ENCODE measurements around the gene GTF2E1.
"Not testable (repeated sequence)": the region's sequence is repeated elsewhere in the genome, so short reads cannot be mapped to it uniquely, and the experiment has no call there.

GTF2E1 gene

GRCh38 chr3:120756061-120756460, 13.5 kb downstream of the GTF2E1 start:
- DNase-seq, result no peak

- not testable (repeated sequence) for DNase-seq
Observed at GRCh38 chr3:120758551-120758950, 16.0 kb downstream of the GTF2E1 start.

GRCh38 chr3:120762615-120763014, 20.1 kb downstream of the GTF2E1 start:
- no peak for DNase-seq

GRCh38 chr3:120763601-120764000, 21.1 kb downstream of the GTF2E1 start:
- DNase-seq, result no peak

- peak; percentile 65 for DNase-seq
Observed at GRCh38 chr3:120764206-120764605, 21.7 kb downstream of the GTF2E1 start.

- DNase-seq, result no peak
Observed at GRCh38 chr3:120765830-120766493, 23.4 kb downstream of the GTF2E1 start.

- DNase-seq, result no peak
Observed at GRCh38 chr3:120766576-120766975, 24.0 kb downstream of the GTF2E1 start.

- no peak for DNase-seq
Observed at GRCh38 chr3:120767106-120767505, 24.6 kb downstream of the GTF2E1 start.

GRCh38 chr3:120769436-120769835, 26.9 kb downstream of the GTF2E1 start:
- no peak for DNase-seq

GRCh38 chr3:120770891-120771290, 28.3 kb downstream of the GTF2E1 start:
- DNase-seq, result no peak

GRCh38 chr3:120772081-120772480, 29.5 kb downstream of the GTF2E1 start:
- DNase-seq, result no peak

- DNase-seq, result no peak
Observed at GRCh38 chr3:120773932-120774331, 31.4 kb downstream of the GTF2E1 start.

- DNase-seq, result no peak
Observed at GRCh38 chr3:120775411-120775810, 32.9 kb downstream of the GTF2E1 start.

GRCh38 chr3:120778776-120779175, 36.2 kb downstream of the GTF2E1 start:
- DNase-seq, result no peak

- no peak for DNase-seq
Observed at GRCh38 chr3:120780977-120781376, 38.4 kb downstream of the GTF2E1 start.

GRCh38 chr3:120785832-120786231, 43.3 kb downstream of the GTF2E1 start:
- DNase-seq, result not testable (repeated sequence)

GRCh38 chr3:120791010-120791409, 48.5 kb downstream of the GTF2E1 start:
- DNase-seq, result no peak

GRCh38 chr3:120791913-120792312, 49.4 kb downstream of the GTF2E1 start:
- DNase-seq, result no peak

GRCh38 chr3:120793601-120794000, 51.1 kb downstream of the GTF2E1 start:
- no peak for DNase-seq

- peak; percentile 38 for DNase-seq
Observed at GRCh38 chr3:120795017-120795648, 52.6 kb downstream of the GTF2E1 start.

- no peak for DNase-seq
Observed at GRCh38 chr3:120795959-120796358, 53.4 kb downstream of the GTF2E1 start.

GRCh38 chr3:120796976-120797375, 54.4 kb downstream of the GTF2E1 start:
- no peak for DNase-seq

GRCh38 chr3:120797857-120798256, 55.3 kb downstream of the GTF2E1 start:
- no peak for DNase-seq

GRCh38 chr3:120798346-120798745, 55.8 kb downstream of the GTF2E1 start:
- no peak for DNase-seq

GRCh38 chr3:120800625-120801024, 58.1 kb downstream of the GTF2E1 start:
- no peak for DNase-seq
